Measurements from ENCODE around the gene MYOZ3.

DNA sequence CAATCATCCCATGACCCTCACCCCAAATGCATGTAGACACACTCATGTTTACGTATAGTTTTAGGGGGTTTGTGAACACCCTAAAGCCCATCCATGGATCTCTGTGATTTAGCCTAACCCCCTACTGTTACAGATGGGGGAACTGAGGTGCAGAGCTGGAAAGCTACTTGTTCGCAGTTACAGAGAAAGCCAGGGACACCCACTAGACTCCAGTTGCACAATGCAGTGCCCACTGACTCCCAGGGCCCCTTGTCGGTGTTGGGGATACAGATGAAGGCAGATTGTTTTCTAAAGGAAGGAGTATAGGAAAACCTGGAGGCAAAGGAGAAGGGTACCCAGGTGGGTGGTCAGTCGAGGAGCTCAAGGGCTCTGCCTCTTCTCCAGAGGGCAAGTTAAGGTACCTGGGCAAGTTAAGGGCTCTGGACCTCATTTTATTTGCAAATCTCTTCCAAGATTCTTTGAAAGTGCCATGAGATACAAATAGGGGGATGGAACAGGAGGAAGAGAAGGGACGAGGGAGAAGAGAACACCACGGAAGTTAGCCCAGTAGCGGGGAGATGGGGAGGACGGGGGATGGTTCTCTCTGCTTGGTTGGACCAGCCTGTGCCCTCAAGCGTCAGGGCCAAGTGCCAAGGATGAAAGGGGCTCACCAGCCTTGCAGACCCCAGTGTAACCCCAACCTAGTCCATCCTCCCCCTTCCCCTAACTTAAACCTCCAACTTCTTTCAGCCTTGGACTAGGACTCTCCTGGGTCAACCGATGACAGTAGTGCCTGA is 958 bp downstream of the MYOZ3 start:
- TF ChIP-seq, protein P1, sequence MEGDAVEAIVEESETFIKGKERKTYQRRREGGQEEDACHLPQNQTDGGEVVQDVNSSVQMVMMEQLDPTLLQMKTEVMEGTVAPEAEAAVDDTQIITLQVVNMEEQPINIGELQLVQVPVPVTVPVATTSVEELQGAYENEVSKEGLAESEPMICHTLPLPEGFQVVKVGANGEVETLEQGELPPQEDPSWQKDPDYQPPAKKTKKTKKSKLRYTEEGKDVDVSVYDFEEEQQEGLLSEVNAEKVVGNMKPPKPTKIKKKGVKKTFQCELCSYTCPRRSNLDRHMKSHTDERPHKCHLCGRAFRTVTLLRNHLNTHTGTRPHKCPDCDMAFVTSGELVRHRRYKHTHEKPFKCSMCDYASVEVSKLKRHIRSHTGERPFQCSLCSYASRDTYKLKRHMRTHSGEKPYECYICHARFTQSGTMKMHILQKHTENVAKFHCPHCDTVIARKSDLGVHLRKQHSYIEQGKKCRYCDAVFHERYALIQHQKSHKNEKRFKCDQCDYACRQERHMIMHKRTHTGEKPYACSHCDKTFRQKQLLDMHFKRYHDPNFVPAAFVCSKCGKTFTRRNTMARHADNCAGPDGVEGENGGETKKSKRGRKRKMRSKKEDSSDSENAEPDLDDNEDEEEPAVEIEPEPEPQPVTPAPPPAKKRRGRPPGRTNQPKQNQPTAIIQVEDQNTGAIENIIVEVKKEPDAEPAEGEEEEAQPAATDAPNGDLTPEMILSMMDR (IDR thresholded peaks at IDR 0.05; ENCODE audit: low read depth, low read length): no peak
- no peak for TF ChIP-seq EZH2phosphoT487 (IDR thresholded peaks at IDR 0.05; ENCODE audit: low read depth)

Measured in OCI-LY3 (cell line).